ENCODE measurements around the gene XKR3. TPM values are rescaled to one million over a fixed set of nuclear protein-coding genes. Genes with fewer than 3 reads are reported as not detected.

The XKR3 gene
- total RNA-seq, 4 donors from 2014 or later = not detected

Small RNA genes lying within 50 kb of the gene (small RNA-seq; reads per million reads assigned to genes)
- 0 reads per million in 2 donors for gene GPM6BP3

Other genes starting within 250 kb of the XKR3 start
- not detected for gene CCT8L2, start 232.6 kb downstream of the XKR3 start, total RNA-seq
- gene GAB4, start 182.8 kb upstream of the XKR3 start, total RNA-seq = not detected

Data from Peyer's patch (tissue), 4 donors.